ENCODE measurements around the gene PRPF8.
A peak's percentile ranks its signal among the peaks of the same experiment; 100 is the strongest.

PRPF8 gene

GRCh38 chr17:1661045-1661444 lies 23.6 kb downstream of the PRPF8 start:
- no peak for TF ChIP-seq CTCF (conservative IDR thresholded peaks at IDR 0.05)
- H3K27ac ChIP-seq = no peak overlapping the region

GRCh38 chr17:1658100-1658499 lies 26.6 kb downstream of the PRPF8 start:
- TF ChIP-seq CTCF (conservative IDR thresholded peaks at IDR 0.05) = no peak
- no peak overlapping the region for H3K27ac ChIP-seq

- H3K27ac ChIP-seq = peak overlapping the region; percentile 90
- TF ChIP-seq CTCF (conservative IDR thresholded peaks at IDR 0.05) = no peak
Observed at GRCh38 chr17:1653735-1654134, 30.9 kb downstream of the PRPF8 start.

- peak overlapping the region; percentile 90 for H3K27ac ChIP-seq
Observed at GRCh38 chr17:1652794-1653193, 31.9 kb downstream of the PRPF8 start.

GRCh38 chr17:1651559-1651844 lies 33.2 kb downstream of the PRPF8 start:
- H3K27ac ChIP-seq = peak overlapping the region; percentile 90
- no peak for TF ChIP-seq CTCF (conservative IDR thresholded peaks at IDR 0.05)

GRCh38 chr17:1650731-1651558 lies 33.7 kb downstream of the PRPF8 start:
- no peak for TF ChIP-seq CTCF (conservative IDR thresholded peaks at IDR 0.05)
- H3K27ac ChIP-seq = peak overlapping the region; percentile 90

GRCh38 chr17:1649844-1650501 lies 34.7 kb downstream of the PRPF8 start, which contains the start of gene RILP:
Gene RILP, minus strand, starts transcription at chr17:1649866. Its CDS starts 62 bp downstream, at chr17:1649804.
- no peak for TF ChIP-seq CTCF (conservative IDR thresholded peaks at IDR 0.05)
- peak within 1 kb of the TSS; percentile 90 for H3K27ac ChIP-seq
